ENCODE results near the gene DGKH. TPM values are rescaled to one million over a fixed set of nuclear protein-coding genes. Genes with fewer than 3 reads are reported as not detected.

The DGKH gene
- total and polyA plus RNA-seq, 9 donors = 2.1 to 14.1 (median 9.3) TPM

- no peak for DNase-seq
- no peaks in the 10 kb centered on the region for H3K4me1 ChIP-seq (ENCODE audit: insufficient read depth)
- no peaks in the 10 kb centered on the region for H3K9me3 ChIP-seq
- 88 to 93% (median 93%) methylated on average over 2 of the region's 2 CpGs for whole genome bisulfite sequencing, 3 donors
- no peaks in the 10 kb centered on the region for H3K27me3 ChIP-seq
- no peak overlapping the region for H3K4me3 ChIP-seq
- no peak overlapping the region for H3K27ac ChIP-seq
- no peaks in the 10 kb centered on the region for H3K36me3 ChIP-seq
- TF ChIP-seq POLR2A (IDR thresholded peaks at IDR 0.05) = no peak
- no peak for TF ChIP-seq EP300 (IDR thresholded peaks at IDR 0.05)
- no peak for TF ChIP-seq CTCF (IDR thresholded peaks at IDR 0.05)
- intact Hi-C loops (cut with DNase I) = no loop called here
These were observed 133.0 kb downstream of the DGKH start for GRCh38 chr13:42181381-42181953.

- H3K36me3 ChIP-seq = no peaks in the 10 kb centered on the region
- DNase-seq = no peak
- H3K27ac ChIP-seq = no peak overlapping the region
- 87 to 96% (median 93%) methylated on average over 7 of the region's 7 CpGs for WGBS, 3 donors
- no peaks in the 10 kb centered on the region for H3K4me1 ChIP-seq (ENCODE audit: insufficient read depth)
- intact Hi-C loops (cut with DNase I) = no loop called here
- no peak overlapping the region for H3K4me3 ChIP-seq
- no peaks in the 10 kb centered on the region for H3K27me3 ChIP-seq
- TF ChIP-seq EP300 (IDR thresholded peaks at IDR 0.05) (no peak), POLR2A (IDR thresholded peaks at IDR 0.05) (no peak)
- no peaks in the 10 kb centered on the region for H3K9me3 ChIP-seq
These were observed 140.6 kb downstream of the DGKH start for GRCh38 chr13:42189061-42189460.

- H3K9me3 ChIP-seq = no peaks in the 10 kb centered on the region
- intact Hi-C loops (cut with DNase I) = no loop called here
- WGBS, 3 donors = 88 to 96% (median 93%) methylated on average over 1 of the region's 1 CpG
- no peaks in the 10 kb centered on the region for H3K27me3 ChIP-seq
- TF ChIP-seq CTCF (IDR thresholded peaks at IDR 0.05) (no peak), EP300 (IDR thresholded peaks at IDR 0.05) (no peak), POLR2A (IDR thresholded peaks at IDR 0.05) (no peak)
- H3K27ac ChIP-seq = no peak overlapping the region
- H3K4me1 ChIP-seq (ENCODE audit: insufficient read depth) = no peaks in the 10 kb centered on the region
- H3K4me3 ChIP-seq = no peak overlapping the region
- DNase-seq = no peak
- H3K36me3 ChIP-seq = no peaks in the 10 kb centered on the region
These were observed 142.1 kb downstream of the DGKH start for GRCh38 chr13:42190529-42190928.

- intact Hi-C loops (cut with DNase I) = no loop called here
These were observed 163.4 kb downstream of the DGKH start for GRCh38 chr13:42211704-42212464.

More at GRCh38 chr13:42211704-42212464, 163.4 kb downstream of the DGKH start:
- TF ChIP-seq CTCF (IDR thresholded peaks at IDR 0.05) = no peak
- TF ChIP-seq EP300 (IDR thresholded peaks at IDR 0.05) = no peak
- no peak for TF ChIP-seq POLR2A (IDR thresholded peaks at IDR 0.05)
- H3K4me1 ChIP-seq (ENCODE audit: insufficient read depth) = no peaks in the 10 kb centered on the region
- H3K27me3 ChIP-seq = no peaks in the 10 kb centered on the region
- whole genome bisulfite sequencing, 3 donors = 89 to 94% (median 90%) methylated on average over 5 of the region's 5 CpGs
- no peaks in the 10 kb centered on the region for H3K36me3 ChIP-seq
- H3K9me3 ChIP-seq = no peaks in the 10 kb centered on the region
- no peak for DNase-seq
- no peak overlapping the region for H3K27ac ChIP-seq
- H3K4me3 ChIP-seq = no peak overlapping the region

Data from ovary (tissue), 9 donors.